MCF 10A (cell line): ENCODE results near the gene GAPDHS. TPM values are rescaled to one million over a fixed set of nuclear protein-coding genes. Genes with fewer than 3 reads are reported as not detected.
A peak's percentile ranks its signal among the peaks of the same experiment; 100 is the strongest.

ENCODE experiments used
- BruUV-seq: library from RNA; stranded (reverse); fragments of 400-500 nt; replicated peaks from 2 replicates; lab custom pipeline; 2021; lab: Mats Ljungman, UMichigan
- CTCF ChIA-PET: fragments of 300-600 bp; sonication (Branson Sonifier 250); formaldehyde crosslinking; extraction: SDS; loops from one replicate; lab custom pipeline; 2021; ENCODE audit warnings: antibody characterized with exemption, inconsistent platforms; lab: Yijun Ruan, JAX
- POLR2A ChIA-PET: fragments of 300-600, 350-650 bp; sonication (Branson Sonifier 250); formaldehyde crosslinking; extraction: SDS; loops from one replicate; lab custom pipeline; 2020; ENCODE audit warnings: antibody characterized with exemption, inconsistent platforms; lab: Yijun Ruan, JAX
- DNase-seq: peaks from one replicate; pipeline ENCODE4 v3.0.0-alpha.2; 2018; ENCODE audit not compliant: unreplicated experiment
- H3K27ac Mint-ChIP-seq: one replicate; pipeline ENCODE4 v1.8.0; 2022; ENCODE audit warnings: mild to moderate bottlenecking, low read depth, mixed read lengths; ENCODE audit not compliant: unreplicated experiment
- H3K27me3 Mint-ChIP-seq: one replicate; pipeline ENCODE4 v1.8.0; 2022; ENCODE audit warnings: mixed read lengths; ENCODE audit not compliant: insufficient read depth, unreplicated experiment
- H3K36me3 Mint-ChIP-seq: one replicate; pipeline ENCODE4 v1.8.0; 2022; ENCODE audit warnings: mild to moderate bottlenecking, moderate library complexity, mixed read lengths; ENCODE audit not compliant: insufficient read depth, unreplicated experiment
- H3K4me1 Mint-ChIP-seq: one replicate; pipeline ENCODE4 v1.8.0; 2022; ENCODE audit warnings: mixed read lengths; ENCODE audit not compliant: insufficient read depth, unreplicated experiment
- H3K4me3 Mint-ChIP-seq: one replicate; pipeline ENCODE4 v1.8.0; 2022; ENCODE audit warnings: mild to moderate bottlenecking, moderate library complexity, mixed read lengths; ENCODE audit not compliant: unreplicated experiment
- H3K9me3 Mint-ChIP-seq: one replicate; pipeline ENCODE4 v1.8.0; 2022; ENCODE audit warnings: mixed read lengths; ENCODE audit not compliant: unreplicated experiment
- CTCF ChIP-seq: fragments of 200-600 bp; IDR thresholded peaks from one replicate; pipeline ENCODE4 v1.8.0; 2022; ENCODE audit warnings: antibody characterized with exemption, mild to moderate bottlenecking; ENCODE audit not compliant: unreplicated experiment
- intact Hi-C: fragments of 100-400 bp; cut with micrococcal nuclease; formaldehyde crosslinking; loops from 2 replicates; pipeline ENCODE4 v1.14.1; 2022
- total RNA-seq: library from RNA; stranded (reverse); gene quantifications from 2 replicates; pipeline ENCODE4 v1.2.3, GENCODE V29; 2022

Gene GAPDHS
- total RNA-seq, 1 experiment from 2014 or later, result not detected

DNA sequence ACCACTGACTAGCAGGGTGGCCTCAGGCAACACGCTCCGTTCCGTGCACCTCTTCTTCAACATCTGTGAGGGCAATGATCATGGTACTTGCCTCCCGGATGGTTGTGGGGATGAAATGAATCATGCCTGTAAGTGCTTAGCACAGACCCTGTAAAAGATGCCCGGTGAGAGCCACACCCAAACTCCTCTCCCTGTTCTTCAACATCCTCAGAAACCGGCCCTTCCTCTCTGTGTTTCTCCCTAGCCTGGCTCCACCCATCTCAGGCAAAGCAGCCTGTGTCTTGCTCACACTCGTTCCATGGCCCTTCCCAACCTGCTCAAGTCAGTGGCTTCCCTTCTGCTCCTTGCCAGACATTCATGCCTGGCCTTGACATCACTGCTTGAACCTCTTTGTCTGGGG, 14.0 kb upstream of the GAPDHS start:
- Mint-ChIP-seq H3K4me3 (no peak overlapping the region), H3K9me3 (no peaks in the 10 kb centered on the region), H3K27me3 (no peaks in the 10 kb centered on the region), H3K4me1 (peaks cover 19% of the 10 kb centered on the region), H3K27ac (peak overlapping the region; percentile 14), H3K36me3 (no peaks in the 10 kb centered on the region)
- BruUV-seq, result no TSS peak
- POLR2A ChIA-PET, result interaction anchor here (0.6 kb wide), 1 partner anchor 9 kb away, joined by 3 read pairs; no protein-coding TSS in a partner anchor
- CTCF ChIA-PET, result interaction anchor here (4.0 kb wide), 1 partner anchor 9 kb away, joined by 19 read pairs; no protein-coding TSS in a partner anchor
- TF ChIP-seq CTCF, result no peak
- intact Hi-C loops, result loop anchor here (2.0 kb wide), 1 partner anchor 26 kb away; the partner anchor contains the start of gene TMEM147
- peak; percentile 61 for DNase-seq

DNA sequence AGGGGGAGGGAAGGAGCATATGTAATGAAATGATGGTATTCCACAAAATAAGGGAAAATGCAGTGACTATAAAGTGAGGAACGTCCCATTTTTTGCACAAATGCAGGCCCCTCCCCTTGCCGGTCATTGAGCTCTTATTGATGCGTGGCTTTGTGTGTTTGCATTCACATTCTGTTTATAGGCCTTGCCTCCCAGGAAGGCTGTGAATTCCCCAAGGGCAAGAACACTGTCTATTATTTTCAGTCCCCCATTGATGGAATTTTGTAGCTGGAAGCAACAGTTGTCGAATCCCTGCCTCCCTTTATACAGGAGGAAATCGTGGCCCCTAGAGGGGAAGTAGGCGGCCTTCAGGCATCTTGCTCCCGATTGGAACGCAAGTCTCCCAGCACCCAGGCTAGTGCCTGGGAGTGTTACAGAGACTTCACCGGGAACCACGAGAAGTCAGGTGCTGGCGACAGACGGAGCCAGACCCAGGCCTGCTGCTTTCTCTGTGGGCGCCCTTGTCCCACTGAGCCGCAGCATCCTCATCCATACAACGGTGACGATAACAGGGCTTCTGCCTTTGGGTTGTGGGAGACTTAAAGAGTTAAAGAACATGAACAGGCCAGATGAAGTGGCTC, 12.0 kb upstream of the GAPDHS start:
- no peak overlapping the region for H3K4me3 Mint-ChIP-seq
- DNase-seq, result no peak
- intact Hi-C loops, result no loop called here
- no peaks in the 10 kb centered on the region for H3K27me3 Mint-ChIP-seq
- POLR2A ChIA-PET, result no interaction called here
- BruUV-seq, result no TSS peak
- peaks cover 19% of the 10 kb centered on the region for H3K4me1 Mint-ChIP-seq
- no peak for TF ChIP-seq CTCF
- CTCF ChIA-PET, result interaction anchor here (2.0 to 4.0 kb wide), 2 partner anchors 11 to 28 kb away, joined by 8 to 19 read pairs; no protein-coding TSS in a partner anchor
- no peak overlapping the region for H3K27ac Mint-ChIP-seq
- H3K36me3 Mint-ChIP-seq, result peaks cover 3% of the 10 kb centered on the region
- H3K9me3 Mint-ChIP-seq, result no peaks in the 10 kb centered on the region

DNA sequence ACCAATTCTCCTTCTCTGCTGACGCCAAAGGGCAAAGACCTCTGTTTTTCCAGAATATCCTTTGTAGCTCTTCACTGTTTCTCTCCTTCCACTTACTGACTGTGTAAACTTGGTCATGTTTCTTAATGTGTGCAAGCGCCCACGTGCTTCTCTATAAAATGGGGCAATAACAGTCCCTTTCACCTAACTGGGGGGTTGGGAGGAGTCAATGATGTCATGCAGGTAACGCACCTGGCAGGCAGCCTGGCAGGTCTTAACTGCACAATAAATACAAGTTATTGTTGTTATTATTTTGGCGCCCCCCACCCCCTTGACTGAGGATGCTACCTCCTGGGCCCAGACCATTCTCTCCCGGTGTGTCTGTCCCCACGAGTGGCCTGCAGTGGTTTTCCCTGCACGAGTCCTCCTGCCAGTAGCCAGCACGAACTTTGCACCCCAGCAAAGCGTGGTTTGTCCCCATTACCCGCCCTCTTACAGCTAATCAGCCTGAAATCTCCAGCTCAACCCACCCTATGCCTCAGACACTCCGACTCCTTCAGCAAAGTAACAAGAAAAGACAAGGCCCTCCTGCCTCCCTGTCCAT, 10.4 kb upstream of the GAPDHS start:
- DNase-seq, result no peak
- BruUV-seq, result no TSS peak
- intact Hi-C loops, result no loop called here
- Mint-ChIP-seq H3K27ac (no peak overlapping the region), H3K27me3 (no peaks in the 10 kb centered on the region), H3K9me3 (no peaks in the 10 kb centered on the region), H3K4me1 (peaks cover 22% of the 10 kb centered on the region), H3K36me3 (peaks cover 5% of the 10 kb centered on the region), H3K4me3 (no peak overlapping the region)
- CTCF ChIA-PET, result interaction anchor here (0.6 kb wide), 1 partner anchor 78 kb away, joined by 4 read pairs; no protein-coding TSS in a partner anchor
- POLR2A ChIA-PET, result interaction anchor here (0.6 kb wide), 1 partner anchor 451 kb away, joined by 3 read pairs; no protein-coding TSS in a partner anchor
- TF ChIP-seq CTCF, result no peak

DNA sequence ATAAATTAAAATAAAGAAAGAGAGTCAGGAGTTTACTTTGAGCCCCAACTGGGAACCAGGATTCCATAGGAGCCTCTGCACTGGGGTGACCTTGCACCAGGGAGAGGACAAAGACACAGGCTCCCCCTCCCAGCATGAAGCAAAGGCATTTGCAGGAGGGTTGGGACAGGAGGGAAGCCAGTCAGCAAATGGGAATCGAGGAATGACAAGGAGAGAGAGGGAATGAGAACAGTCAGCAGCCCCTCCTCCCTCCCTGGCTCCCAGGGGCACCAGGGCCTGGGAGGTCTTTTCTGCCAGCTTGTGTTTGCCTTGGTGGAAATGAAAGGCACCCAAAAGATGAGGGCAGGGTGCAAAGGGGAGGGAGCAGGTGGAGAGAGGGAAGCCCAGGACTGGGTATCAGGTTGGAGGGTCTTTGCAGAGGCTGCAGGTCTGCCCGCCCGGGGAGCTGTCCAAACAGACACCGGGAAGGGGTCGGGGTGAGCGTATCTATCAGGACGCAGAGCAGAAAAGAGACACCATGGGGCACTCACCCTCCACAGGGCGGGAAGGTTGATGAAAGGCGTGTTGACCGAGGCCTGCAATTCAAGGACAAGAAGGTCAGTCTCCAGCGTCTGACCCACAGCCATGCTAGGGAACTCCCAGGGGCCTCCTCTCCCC, 8.9 kb upstream of the GAPDHS start:
- no peaks in the 10 kb centered on the region for H3K9me3 Mint-ChIP-seq
- H3K27ac Mint-ChIP-seq, result no peak overlapping the region
- DNase-seq, result no peak
- no peak for TF ChIP-seq CTCF
- CTCF ChIA-PET, result interaction anchor here (0.6 to 1.0 kb wide), 2 partner anchors 14 to 206 kb away, joined by 3 read pairs; no protein-coding TSS in a partner anchor
- POLR2A ChIA-PET, result no interaction called here
- H3K4me3 Mint-ChIP-seq, result no peak overlapping the region
- H3K27me3 Mint-ChIP-seq, result no peaks in the 10 kb centered on the region
- intact Hi-C loops, result no loop called here
- peaks cover 22% of the 10 kb centered on the region for H3K4me1 Mint-ChIP-seq
- no TSS peak for BruUV-seq
- peaks cover 5% of the 10 kb centered on the region for H3K36me3 Mint-ChIP-seq
